Stimulated activated CD8-positive, alpha-beta memory T cell treated with anti-CD3 and anti-CD28 coated beads, Interleukin-4, amount 100 ng/mL, for 4 hours (primary cell): ENCODE measurements around the gene CDKN1B.

ENCODE experiments used
- DNase-seq, 2 donors: peaks; one replicate each; pipeline ENCODE4 v3.0.0-alpha.2; 2020; ENCODE audit warnings: low read depth in 2 of 2, low spot score in 1 of 2

Gene CDKN1B

GRCh38 chr12:12755923-12756322, 38.8 kb downstream of the CDKN1B start:
- no peak for DNase-seq

- no peak for DNase-seq
Measured at GRCh38 chr12:12757121-12757520, 40.0 kb downstream of the CDKN1B start.

GRCh38 chr12:12759234-12759915, 42.2 kb downstream of the CDKN1B start:
- no peak for DNase-seq

GRCh38 chr12:12764824-12765223, 47.7 kb downstream of the CDKN1B start:
- DNase-seq, result no peak

GRCh38 chr12:12770262-12770661, 53.1 kb downstream of the CDKN1B start:
- DNase-seq, result no peak
